Measurements from ENCODE around the gene ABCC4. TPM values are rescaled to one million over a fixed set of nuclear protein-coding genes. Genes with fewer than 3 reads are reported as not detected.

The ABCC4 gene
- total RNA-seq, 4 donors from 2014 or later = 2.5 to 12.6 (median 6.0) TPM

- intact Hi-C loops (cut with DNase I) = no loop called here
- no peak for DNase-seq
- no peaks in the 10 kb centered on the region for H3K36me3 ChIP-seq
- H3K4me1 ChIP-seq = no peaks in the 10 kb centered on the region
- no peak overlapping the region for H3K4me3 ChIP-seq
- no peak for TF ChIP-seq POLR2A (IDR thresholded peaks at IDR 0.05)
- TF ChIP-seq CTCF (IDR thresholded peaks at IDR 0.05) = no peak
- no peak overlapping the region for H3K27ac ChIP-seq
- 81 to 83% methylated on average over 3 of the region's 3 CpGs for WGBS, 2 donors
- no peaks in the 10 kb centered on the region for H3K9me3 ChIP-seq
- no peaks in the 10 kb centered on the region for H3K27me3 ChIP-seq
These were observed 36.3 kb upstream of the ABCC4 start for GRCh38 chr13:95337597-95337996.

GRCh38 chr13:95335667-95336066 lies 34.4 kb upstream of the ABCC4 start:
- Histone ChIP-seq H3K36me3 (no peaks in the 10 kb centered on the region), H3K9me3 (no peaks in the 10 kb centered on the region), H3K4me3 (no peak overlapping the region), H3K27ac (no peak overlapping the region), H3K4me1 (no peaks in the 10 kb centered on the region), H3K27me3 (no peaks in the 10 kb centered on the region)
- TF ChIP-seq POLR2A (IDR thresholded peaks at IDR 0.05) (no peak), CTCF (IDR thresholded peaks at IDR 0.05) (no peak)
- 52 to 67% methylated on average over 5 of the region's 6 CpGs for WGBS, 2 donors
- intact Hi-C loops (cut with DNase I) = no loop called here
- DNase-seq = no peak

GRCh38 chr13:95328386-95328785 lies 27.1 kb upstream of the ABCC4 start:
- TF ChIP-seq POLR2A (IDR thresholded peaks at IDR 0.05) = no peak
- no peak for TF ChIP-seq CTCF (IDR thresholded peaks at IDR 0.05)
- no peak for DNase-seq
- Histone ChIP-seq H3K36me3 (no peaks in the 10 kb centered on the region), H3K9me3 (no peaks in the 10 kb centered on the region), H3K27me3 (peaks cover 0 to 7% (median 0%) of the 10 kb centered on the region in 4 donors), H3K27ac (no peak overlapping the region), H3K4me1 (no peaks in the 10 kb centered on the region), H3K4me3 (no peak overlapping the region)
- 79 to 82% methylated on average over 3 to 5 of the region's 5 CpGs for WGBS, 2 donors
- intact Hi-C loops (cut with DNase I) = no loop called here

GRCh38 chr13:95327190-95327589 lies 25.9 kb upstream of the ABCC4 start:
- DNase-seq = no peak

GRCh38 chr13:95326695-95327094 lies 25.4 kb upstream of the ABCC4 start:
- H3K4me1 ChIP-seq = no peaks in the 10 kb centered on the region
- no peaks in the 10 kb centered on the region for H3K36me3 ChIP-seq
- intact Hi-C loops (cut with DNase I) = no loop called here
- peaks cover 0 to 7% (median 0%) of the 10 kb centered on the region in 4 donors for H3K27me3 ChIP-seq
- no peak for TF ChIP-seq CTCF (IDR thresholded peaks at IDR 0.05)
- no peak for TF ChIP-seq POLR2A (IDR thresholded peaks at IDR 0.05)
- no peaks in the 10 kb centered on the region for H3K9me3 ChIP-seq
- no peak overlapping the region for H3K27ac ChIP-seq
- H3K4me3 ChIP-seq = no peak overlapping the region
- DNase-seq = no peak
- 62 to 74% methylated on average over 5 of the region's 5 CpGs for WGBS, 2 donors

More at GRCh38 chr13:95327190-95327589, 25.9 kb upstream of the ABCC4 start:
- Histone ChIP-seq H3K9me3 (no peaks in the 10 kb centered on the region), H3K27me3 (peaks cover 0 to 7% (median 0%) of the 10 kb centered on the region in 4 donors), H3K4me3 (no peak overlapping the region), H3K36me3 (no peaks in the 10 kb centered on the region), H3K27ac (no peak overlapping the region), H3K4me1 (no peaks in the 10 kb centered on the region)
- TF ChIP-seq CTCF (IDR thresholded peaks at IDR 0.05) (no peak), POLR2A (IDR thresholded peaks at IDR 0.05) (no peak)
- WGBS, 2 donors = 79 to 87% methylated on average over 6 to 7 of the region's 10 CpGs
- intact Hi-C loops (cut with DNase I) = no loop called here
